Renal cortical epithelial cell (primary cell): ENCODE results near the gene PRDM16. TPM values are rescaled to one million over a fixed set of nuclear protein-coding genes. Genes with fewer than 3 reads are reported as not detected.

Source experiments
- DNase-seq: peaks from one replicate; pipeline ENCODE4 v3.0.0-alpha.2; 2011; ENCODE audit warnings: low read depth
- total RNA-seq: library from RNA; depleted of rRNA; stranded (reverse); fragments of >200 nt; gene quantifications from 2 replicates; pipeline ENCODE4 v1.2.3, GENCODE V29; 2014

PRDM16 gene
- total RNA-seq, 1 donor from 2014 or later: 0.94 TPM

DNA sequence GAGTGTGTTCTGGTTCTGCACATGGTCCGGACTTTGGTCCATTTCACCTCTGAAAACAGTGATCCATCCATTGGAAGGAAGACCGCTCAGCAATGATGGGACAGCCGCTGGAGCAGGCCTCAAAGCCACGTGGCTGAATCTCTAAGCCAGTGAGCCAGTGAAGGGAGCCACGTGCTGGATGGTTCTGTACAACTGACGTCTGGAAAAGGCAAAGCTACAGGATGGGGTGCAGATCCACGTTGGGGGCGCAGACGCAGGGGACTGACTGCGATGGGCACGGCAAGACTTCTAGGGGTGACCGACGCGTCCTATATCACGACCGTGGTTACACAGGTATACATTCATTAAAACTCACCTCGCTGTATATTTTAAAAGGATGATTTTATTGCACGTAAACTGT lies 375.3 kb downstream of the PRDM16 start:
- DNase-seq: no peak

GRCh38 chr1:3444736-3445135 lies 375.7 kb downstream of the PRDM16 start:
- DNase-seq: no peak

DNA sequence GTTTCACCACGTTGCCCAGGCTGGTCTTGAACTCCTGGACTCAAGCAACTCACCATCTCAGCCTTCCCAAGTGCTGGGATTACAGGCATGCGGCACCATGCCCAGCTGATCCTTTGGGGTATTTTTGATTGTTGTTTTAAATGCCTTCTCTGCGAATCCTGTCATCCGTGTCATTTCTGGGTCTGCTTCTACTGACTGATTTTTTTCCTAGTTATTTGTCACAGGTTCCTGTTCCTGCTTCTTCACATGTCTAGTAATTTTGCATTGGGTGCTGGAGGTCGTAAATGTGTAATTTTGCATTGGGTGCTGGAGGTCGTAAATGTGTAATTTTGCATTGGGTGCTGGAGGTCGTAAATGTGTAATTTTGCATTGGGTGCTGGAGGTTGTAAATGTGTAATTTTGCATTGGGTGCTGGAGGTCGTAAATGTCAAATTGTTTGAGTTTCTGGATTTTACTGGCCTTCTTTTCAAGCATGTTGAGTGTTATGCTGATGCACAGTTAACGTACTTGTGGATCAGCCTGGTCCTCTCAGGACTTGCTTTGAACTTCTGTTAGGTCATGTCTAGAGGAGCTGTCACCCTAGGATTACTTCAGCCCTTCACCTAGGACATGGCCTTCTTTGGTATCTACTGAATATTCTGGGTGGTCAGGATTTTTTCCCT lies 381.3 kb downstream of the PRDM16 start:
- DNase-seq: no peak

DNA sequence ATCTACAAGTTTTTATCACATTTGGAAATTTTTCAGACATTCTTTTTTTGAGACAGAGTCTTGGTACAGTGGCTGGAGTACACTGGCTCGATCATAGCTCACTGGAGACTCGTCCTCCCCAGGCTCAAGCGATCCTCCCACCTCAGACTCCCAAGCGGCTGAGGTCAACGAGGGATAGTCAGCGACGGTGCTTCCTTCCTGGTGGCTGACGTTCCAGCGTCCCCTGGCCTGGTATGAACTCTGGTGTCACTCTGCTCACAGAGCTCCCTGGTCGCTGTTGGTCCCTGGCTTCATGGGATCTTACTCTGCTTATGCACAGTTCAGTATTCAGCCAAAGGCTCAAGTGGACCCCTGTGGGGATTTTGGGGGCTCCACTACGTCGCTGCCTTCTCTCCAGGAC lies 382.0 kb downstream of the PRDM16 start:
- no peak for DNase-seq

GRCh38 chr1:3451994-3452865 lies 383.2 kb downstream of the PRDM16 start:
- DNase-seq: no peak

DNA sequence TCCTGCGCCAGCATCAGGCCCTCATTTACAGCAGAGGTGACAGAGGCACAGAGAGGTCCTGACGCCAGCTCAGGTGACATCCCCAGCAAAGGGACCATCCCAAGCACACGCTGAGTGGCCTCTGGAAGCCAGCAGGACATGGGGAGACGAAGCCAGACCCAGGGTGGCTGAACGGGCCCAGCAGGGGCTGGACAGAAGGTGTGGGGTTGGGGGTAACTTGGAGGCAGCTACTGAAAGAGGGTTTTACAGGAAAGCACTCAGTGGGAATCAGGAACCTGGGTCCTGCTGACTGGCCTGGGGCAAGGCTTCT lies 383.8 kb downstream of the PRDM16 start:
- DNase-seq: no peak

GRCh38 chr1:3453203-3453761 lies 384.3 kb downstream of the PRDM16 start:
- DNase-seq: peak; percentile 45

DNA sequence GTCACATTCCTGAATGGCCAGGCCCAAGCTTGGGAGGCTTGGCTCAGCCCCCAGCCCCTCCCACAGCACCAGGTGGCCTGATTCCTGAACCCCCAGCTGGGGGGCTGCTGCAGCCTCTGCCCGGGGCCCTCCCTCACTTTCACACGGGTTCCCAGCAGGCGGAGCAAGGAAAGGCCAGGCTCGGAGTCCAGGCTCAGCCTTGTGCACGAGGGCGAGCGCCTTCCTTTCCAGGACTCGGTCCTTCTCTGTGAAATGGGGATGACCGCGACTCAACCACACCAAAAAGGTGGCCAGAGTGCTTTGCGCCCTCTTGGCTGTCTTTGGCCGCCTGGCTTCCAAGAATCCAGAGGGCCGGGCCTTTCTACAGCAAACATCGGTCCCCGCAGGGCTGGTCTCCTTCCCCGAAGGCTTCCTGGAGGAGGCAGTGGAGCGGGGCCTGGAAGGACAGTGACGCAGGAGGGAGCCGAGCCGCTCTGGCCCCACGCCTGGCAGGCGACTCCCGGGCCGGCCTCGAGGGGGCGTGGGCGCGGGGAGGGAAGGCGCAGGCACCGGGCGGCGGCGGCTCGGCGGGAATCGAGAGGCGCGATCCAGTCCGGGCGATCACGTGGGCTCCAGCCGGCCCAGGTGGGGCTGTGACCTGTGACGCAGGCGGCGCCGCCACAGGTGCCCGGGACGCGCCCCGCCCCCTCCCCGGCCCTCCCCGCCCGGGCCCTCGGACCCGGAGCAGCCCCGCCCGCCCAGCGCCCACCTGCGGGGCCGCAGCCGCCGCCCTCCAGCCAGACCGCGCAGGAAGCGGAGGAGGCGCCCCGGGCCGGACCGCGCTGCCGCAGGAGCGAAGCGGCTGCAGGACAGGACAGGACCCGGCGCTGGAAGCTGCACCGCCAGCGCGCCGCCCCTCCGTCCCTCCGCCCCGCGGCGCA lies 385.1 kb downstream of the PRDM16 start, which contains the start of gene ARHGEF16:
TSS of gene ARHGEF16 (plus strand) at position 775 of the 920 bp plus-strand sequence. CDS start 8,420 bp downstream, outside the sequence.
- DNase-seq: peak; percentile 11

- DNase-seq: no peak
Observed at GRCh38 chr1:3454811-3455618, 386.0 kb downstream of the PRDM16 start.

- no peak for DNase-seq
Observed at GRCh38 chr1:3455670-3456448, 386.9 kb downstream of the PRDM16 start.

- DNase-seq: no peak
Observed at GRCh38 chr1:3456449-3456963, 387.5 kb downstream of the PRDM16 start.

DNA sequence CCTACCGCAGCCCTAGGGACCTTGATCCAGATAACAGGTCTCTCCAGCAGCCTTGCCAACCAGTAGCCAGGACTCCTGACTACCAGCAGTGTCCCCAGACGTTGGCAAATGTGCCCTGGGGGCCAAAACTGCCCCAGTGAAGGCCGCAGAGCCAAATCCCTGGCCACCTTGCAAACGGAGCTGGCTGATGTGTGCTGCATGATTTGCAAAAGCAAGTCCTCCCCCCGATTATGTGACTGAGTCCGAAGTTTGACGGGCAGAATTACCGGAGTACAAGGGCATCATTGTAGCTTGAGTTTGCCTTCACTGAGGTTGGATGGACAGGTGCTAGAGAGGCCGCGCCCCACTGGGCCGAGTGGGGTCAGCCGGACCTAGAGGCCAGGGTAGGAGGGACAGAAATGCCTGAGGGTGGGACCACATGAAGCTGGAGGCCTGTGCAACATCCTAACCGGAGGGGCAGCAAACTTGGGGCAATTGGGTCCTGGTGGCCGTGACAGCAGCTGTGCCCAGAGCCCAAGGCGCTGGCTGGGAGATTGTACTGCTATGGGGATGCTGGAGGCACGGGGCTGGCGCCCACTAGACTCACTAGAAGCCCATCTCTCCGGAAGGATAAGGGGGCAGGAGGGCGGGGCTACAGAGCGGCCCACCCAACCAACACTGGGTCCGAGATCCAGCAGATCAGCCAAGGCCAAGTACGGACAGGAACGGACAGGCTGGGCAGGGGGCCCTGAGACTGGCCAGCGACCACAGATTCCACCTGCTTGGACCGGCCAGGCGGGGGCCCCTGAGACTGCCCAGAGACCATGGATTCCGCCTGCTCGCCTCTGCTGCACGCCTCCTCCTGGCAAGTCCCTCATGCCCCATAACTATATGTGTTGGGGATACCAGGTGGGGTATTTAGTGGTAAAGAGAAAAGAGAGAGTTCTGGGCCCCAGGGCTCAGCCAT lies 388.2 kb downstream of the PRDM16 start:
- no peak for DNase-seq

DNA sequence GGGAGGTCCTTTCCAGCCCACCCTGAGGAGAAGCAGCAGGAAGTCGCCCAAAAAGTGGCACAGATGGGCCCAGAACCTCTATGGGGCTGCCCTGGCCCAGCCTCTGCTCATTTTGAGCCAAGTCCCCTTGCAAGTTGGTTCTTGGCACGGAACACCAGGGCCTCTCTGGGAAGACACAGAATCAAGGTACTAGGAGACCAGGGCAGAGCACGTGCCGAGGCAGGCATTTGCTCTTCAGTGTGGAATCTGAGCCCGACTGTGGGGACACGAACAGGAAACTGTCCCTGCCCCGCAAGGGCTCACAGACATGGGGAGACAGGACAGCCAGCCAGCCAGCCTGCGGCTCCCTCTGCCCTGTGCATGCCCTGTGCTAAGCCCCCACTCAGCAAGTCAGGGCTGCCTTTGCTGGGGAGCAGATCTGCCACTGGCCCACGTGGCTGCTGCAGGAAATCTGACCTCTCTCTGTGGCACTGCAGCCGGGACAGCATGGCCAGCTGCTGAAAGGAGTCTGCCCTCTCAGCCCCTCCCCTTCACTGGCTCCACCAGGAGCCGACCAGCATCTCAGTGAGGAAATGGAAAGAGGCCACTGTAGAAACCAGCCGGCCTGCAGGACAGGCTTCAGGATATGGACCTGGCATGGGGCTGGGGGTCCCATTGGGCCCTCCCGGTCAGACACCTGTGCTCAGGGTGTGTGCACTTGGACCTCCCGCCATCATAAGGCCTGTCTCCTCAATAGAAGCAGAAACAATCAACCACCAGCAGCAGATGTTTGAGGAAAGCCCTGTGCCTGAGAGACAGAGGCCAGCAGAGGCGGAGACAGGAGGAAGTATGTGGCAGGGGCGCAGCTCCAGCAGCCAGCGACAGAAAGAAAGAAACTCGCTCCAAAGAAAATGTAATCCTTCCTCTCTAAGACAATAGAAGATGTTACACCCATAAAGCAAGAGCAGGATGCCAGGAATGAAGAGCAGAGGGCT lies 389.2 kb downstream of the PRDM16 start:
- DNase-seq: no peak

GRCh38 chr1:3459051-3459908 lies 390.3 kb downstream of the PRDM16 start:
- DNase-seq: peak; percentile 69

- DNase-seq: peak; percentile 15
Observed at GRCh38 chr1:3459940-3460671, 391.1 kb downstream of the PRDM16 start.

- peak; percentile 59 for DNase-seq
Observed at GRCh38 chr1:3460672-3461131, 391.7 kb downstream of the PRDM16 start.
